K562 (cell line): ENCODE data around the gene MYO6. TPM values are rescaled to one million over a fixed set of nuclear protein-coding genes. Genes with fewer than 3 reads are reported as not detected.

ENCODE experiments used
- ASH1L ChIP-seq: fragments of 450-650 bp; IDR thresholded peaks from 2 replicates; pipeline ENCODE4 v1.6.1; 2018; ENCODE audit warnings: borderline replicate concordance, mild to moderate bottlenecking, low read depth; ENCODE audit not compliant: partially characterized antibody
- CHD1 ChIP-seq: fragments of 200-600 bp; sonication (generic); IDR thresholded peaks from one replicate; pipeline ENCODE4 v1.6.1; 2012; ENCODE audit warnings: mild to moderate bottlenecking, moderate library complexity, low read length, inconsistent platforms
- ELK3 ChIP-seq: fragments of 450-650 bp; formaldehyde crosslinking; IDR thresholded peaks from 2 replicates; pipeline ENCODE4 v1.4.0; 2020; ENCODE audit warnings: mild to moderate bottlenecking
- ESRRB ChIP-seq: fragments of 250-450 bp; sonication (Bioruptor Pico); IDR thresholded peaks from 2 replicates; pipeline ENCODE4 v1.5.0; 2020; ENCODE audit warnings: mild to moderate bottlenecking, moderate library complexity, borderline replicate concordance
- MBD2 ChIP-seq: sonication (generic); IDR thresholded peaks from 2 replicates; pipeline ENCODE4 v1.6.1; 2016; ENCODE audit warnings: low read depth, borderline replicate concordance
- PRPF4 ChIP-seq: fragments of 200-400 bp; formaldehyde crosslinking; IDR thresholded peaks from one replicate; pipeline ENCODE4 v1.6.1; 2017; ENCODE audit warnings: low read length, low read depth, mild to moderate bottlenecking; ENCODE audit not compliant: insufficient read depth, poor library complexity, severe bottlenecking
- SMAD1 ChIP-seq: fragments of 150-350 bp; IDR thresholded peaks from 2 replicates; pipeline ENCODE4 v1.6.1; 2014; ENCODE audit warnings: low read length, low read depth; ENCODE audit not compliant: partially characterized antibody
- SMC3 ChIP-seq: conservative IDR thresholded peaks from 2 replicates; pipeline ENCODE4 v1.6.1; 2011; ENCODE audit warnings: low read depth, low read length, improper control_type of control experiment; ENCODE audit not compliant: insufficient read depth
- TBP ChIP-seq: optimal IDR thresholded peaks from 2 replicates; pipeline ENCODE3; 2011; ENCODE audit warnings: low read depth, low read length, improper control_type of control experiment
- TFAP4 ChIP-seq: sonication (generic); formaldehyde crosslinking; IDR thresholded peaks from 2 replicates; pipeline ENCODE4 v1.8.0; 2022; ENCODE audit warnings: missing genetic modification reagents, mild to moderate bottlenecking, moderate library complexity, borderline replicate concordance
- TSC22D4 ChIP-seq: fragments of 450-650 bp; IDR thresholded peaks from 2 replicates; pipeline ENCODE4 v1.6.1; 2016; ENCODE audit warnings: missing genetic modification characterization, missing biosample characterization, control low read depth
- ZNF507 ChIP-seq: conservative IDR thresholded peaks from 2 replicates; pipeline ENCODE4 v1.6.1; 2017; ENCODE audit warnings: missing genetic modification characterization, missing compliant biosample characterization
- polyA plus RNA-seq, 8 experiments: library from polyadenylated mRNA; depleted of rRNA in 4 of 8; stranded (reverse) in 5 of 8; unstranded in 3 of 8; fragments of >200 nt; fragmentation: Nextera tagmentation in 2 of 8; fragmentation: Illumina TruSeq in 1 of 8; extraction: Ambion mirVana in 2 of 8; extraction: Trizol in 1 of 8; gene quantifications; 2 replicates each; pipeline versions ENCODE4 v1.2.1 to v1.2.3, GENCODE V29; 2011 to 2014; ENCODE audit warnings: inconsistent platforms in 1 of 8, missing spikeins in 1 of 8
- total RNA-seq, 7 experiments: library from RNA; depleted of rRNA in 6 of 7; stranded (reverse); fragments of >200 nt in 6 of 7; fragmentation: Illumina TruSeq in 2 of 7; extraction: Trizol in 2 of 7; gene quantifications; 2 replicates each; pipeline versions ENCODE4 v1.2.1 to v1.2.3, GENCODE V29; 2011 to 2021; ENCODE audit warnings: low replicate concordance in 1 of 7
- TF ChIP-seq, protein P1 (sequence below): fragments of 450-650 bp; formaldehyde crosslinking; IDR thresholded peaks from 2 replicates; pipeline ENCODE4 v1.4.0; 2020; ENCODE audit warnings: mild to moderate bottlenecking, moderate library complexity

Gene MYO6
- total and polyA plus RNA-seq, 9 of the 15 experiments (the other 6 are each of a cell fraction or from before 2014, with no cell fraction given) = 1.3 to 5.5 (median 2.7) TPM

DNA sequence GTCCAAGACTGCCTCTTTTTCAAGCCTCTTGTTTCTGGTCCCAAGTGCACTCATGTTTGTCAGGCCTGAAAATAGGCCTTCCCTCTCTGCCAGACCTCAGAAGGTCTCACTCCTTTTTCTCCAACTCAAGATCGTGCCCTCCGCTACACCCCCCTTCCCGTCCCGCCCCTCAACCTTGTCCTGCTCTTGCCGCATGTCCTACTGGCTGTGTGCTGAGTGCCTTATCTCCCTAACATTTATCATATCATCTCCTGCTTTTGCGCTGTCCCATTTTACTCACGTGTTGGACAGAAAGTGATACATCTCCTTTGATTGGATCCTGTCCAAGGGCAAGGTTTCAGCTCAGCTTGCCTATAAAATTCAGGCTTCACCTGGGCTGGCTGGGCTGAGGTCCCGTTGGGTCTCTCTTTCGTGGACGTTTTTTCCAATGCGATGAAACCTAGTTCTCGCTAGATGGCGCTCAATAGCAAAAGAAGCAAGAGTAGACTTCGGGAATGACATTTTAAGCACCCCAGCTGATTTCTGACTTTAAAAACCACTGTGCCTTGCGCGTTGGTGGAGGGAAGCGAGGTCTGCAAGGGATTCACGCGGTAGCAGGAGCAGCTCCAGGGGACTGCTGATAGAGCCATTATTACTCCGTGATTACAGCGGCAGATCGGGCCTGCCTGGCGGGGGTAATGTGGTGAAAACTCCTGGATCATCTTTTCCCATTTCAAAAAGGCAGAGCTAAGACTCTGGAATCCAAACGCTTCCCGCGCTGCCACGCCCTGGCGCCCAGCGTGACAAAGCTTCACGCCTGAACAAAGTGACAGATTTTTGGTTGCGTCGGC is 185.8 kb downstream of the MYO6 start (continued):
- peak; percentile 81 for TF ChIP-seq TFAP4 (CRISPR knock-in tag)
- TF ChIP-seq PRPF4 = no peak
- TF ChIP-seq ZNF507 (tag) = no peak
- TF ChIP-seq MBD2 = no peak
- no peak for TF ChIP-seq CHD1
- peak; percentile 46 for TF ChIP-seq SMC3
- TF ChIP-seq ESRRB (CRISPR knock-in tag) = no peak
- no peak for TF ChIP-seq ELK3 (CRISPR knock-in tag)
- TF ChIP-seq TBP = no peak
- no peak for TF ChIP-seq TSC22D4 (tag)
- no peak for TF ChIP-seq SMAD1
- TF ChIP-seq, protein P1, sequence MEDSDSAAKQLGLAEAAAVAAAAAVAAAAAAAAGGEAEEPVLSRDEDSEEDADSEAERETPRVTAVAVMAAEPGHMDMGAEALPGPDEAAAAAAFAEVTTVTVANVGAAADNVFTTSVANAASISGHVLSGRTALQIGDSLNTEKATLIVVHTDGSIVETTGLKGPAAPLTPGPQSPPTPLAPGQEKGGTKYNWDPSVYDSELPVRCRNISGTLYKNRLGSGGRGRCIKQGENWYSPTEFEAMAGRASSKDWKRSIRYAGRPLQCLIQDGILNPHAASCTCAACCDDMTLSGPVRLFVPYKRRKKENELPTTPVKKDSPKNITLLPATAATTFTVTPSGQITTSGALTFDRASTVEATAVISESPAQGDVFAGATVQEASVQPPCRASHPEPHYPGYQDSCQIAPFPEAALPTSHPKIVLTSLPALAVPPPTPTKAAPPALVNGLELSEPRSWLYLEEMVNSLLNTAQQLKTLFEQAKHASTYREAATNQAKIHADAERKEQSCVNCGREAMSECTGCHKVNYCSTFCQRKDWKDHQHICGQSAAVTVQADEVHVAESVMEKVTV = 0 out of 2 replicates have a peak, but pooled peaks have one; percentile 18
- TF ChIP-seq ASH1L = no peak
